ENCODE measurements around the gene TRIM56. TPM values are rescaled to one million over a fixed set of nuclear protein-coding genes. Genes with fewer than 3 reads are reported as not detected.

TRIM56 gene
- total and polyA plus RNA-seq, 2 of the 13 experiments (the other 11 are each of a cell fraction or from before 2014, with no cell fraction given), result 3.2 to 7.1 TPM

DNA sequence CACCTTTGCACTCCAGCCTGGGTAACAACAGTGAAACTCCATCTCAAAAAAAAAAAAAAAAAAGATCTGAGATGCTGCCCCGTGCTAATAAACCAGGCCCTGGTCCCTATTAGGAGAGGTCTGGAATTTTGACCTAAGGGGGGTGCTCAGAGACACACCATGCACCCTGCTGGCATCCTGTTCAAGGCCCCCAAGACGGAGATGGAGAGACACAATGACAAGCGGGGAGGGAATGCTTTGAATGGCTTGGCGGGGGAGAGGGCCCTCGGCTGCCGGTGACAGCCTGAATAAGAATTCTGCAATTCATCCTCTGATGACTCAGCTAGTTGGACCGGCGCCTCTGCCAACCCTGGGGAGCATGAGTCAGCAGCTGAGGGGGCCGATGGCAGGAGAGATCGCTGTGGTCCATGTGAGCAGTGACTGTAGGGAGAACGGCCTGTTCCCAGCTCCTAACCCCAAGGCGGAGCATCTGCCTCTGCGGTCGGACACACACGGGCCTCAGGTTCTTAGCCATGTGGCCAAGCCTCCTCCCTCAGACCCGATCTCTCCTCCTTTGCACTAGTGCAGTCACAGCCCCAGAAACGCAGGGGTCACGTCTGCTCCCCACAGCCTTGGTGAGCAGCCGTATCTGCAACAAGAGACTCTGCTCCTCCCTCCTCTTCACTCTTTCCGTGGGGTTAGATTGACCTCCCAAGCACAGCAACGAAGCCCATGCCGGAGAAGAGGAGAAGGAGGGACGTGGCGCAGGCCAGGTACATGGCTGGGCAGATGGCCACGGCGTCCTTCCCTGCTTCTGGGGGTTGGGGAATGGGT is 14.9 kb downstream of the TRIM56 start (continued):
- TF ChIP-seq, protein P1, sequence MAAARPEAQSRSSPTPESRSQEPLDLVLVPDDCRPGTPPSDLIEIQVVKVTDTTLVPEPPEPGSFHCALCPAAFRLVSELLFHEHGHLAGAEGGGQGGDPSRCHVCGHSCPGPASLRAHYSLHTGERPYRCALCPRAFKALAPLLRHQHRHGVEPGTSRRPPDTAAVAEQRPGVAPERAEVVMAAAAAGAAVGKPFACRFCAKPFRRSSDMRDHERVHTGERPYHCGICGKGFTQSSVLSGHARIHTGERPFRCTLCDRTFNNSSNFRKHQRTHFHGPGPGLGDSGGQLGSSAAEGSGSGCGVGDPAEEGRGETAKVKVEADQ (CRISPR knock-in tag; IDR thresholded peaks at IDR 0.05; ENCODE audit: borderline replicate concordance), result no peak
- TF ChIP-seq ZNF569 (CRISPR knock-in tag; IDR thresholded peaks at IDR 0.05; ENCODE audit: borderline replicate concordance) (no peak), ZKSCAN5 (CRISPR knock-in tag; IDR thresholded peaks at IDR 0.05) (no peak), ZNF20 (CRISPR knock-in tag; IDR thresholded peaks at IDR 0.05) (no peak), ZNF710 (CRISPR knock-in tag; IDR thresholded peaks at IDR 0.05; ENCODE audit: borderline replicate concordance) (peak; percentile 30; the same call in 1 of the 2 replicates), SRSF4 (IDR thresholded peaks at IDR 0.05; ENCODE audit: low read depth, low read length, poor library complexity, severe bottlenecking) (no peak), SMARCC2 (IDR thresholded peaks at IDR 0.05) (no peak), ZNF562 (CRISPR knock-in tag; IDR thresholded peaks at IDR 0.05; ENCODE audit: borderline replicate concordance) (no peak), FOXO4 (CRISPR knock-in tag; conservative IDR thresholded peaks at IDR 0.05) (no peak), ZBTB46 (CRISPR knock-in tag; IDR thresholded peaks at IDR 0.05; ENCODE audit: borderline replicate concordance) (no peak), ZIK1 (CRISPR knock-in tag; IDR thresholded peaks at IDR 0.05; ENCODE audit: borderline replicate concordance, low read depth) (no peak), CBX2 (IDR thresholded peaks at IDR 0.05; ENCODE audit: low read depth, low read length) (no peak), CBX2 (CRISPR knock-in tag; IDR thresholded peaks at IDR 0.05; ENCODE audit: low read depth) (no peak), THAP11 (CRISPR knock-in tag; IDR thresholded peaks at IDR 0.05) (peak; percentile 65; the same call in 1 of the 2 replicates), AGO2 (optimal IDR thresholded peaks at IDR 0.05; ENCODE audit: low read depth, low read length) (no peak), ZXDC (CRISPR knock-in tag; IDR thresholded peaks at IDR 0.05) (no peak; the same call in 1 of the 2 replicates), EZH2 (conservative IDR thresholded peaks at IDR 0.05; ENCODE audit: low read depth, low read length) (no peak), ZNF513 (CRISPR knock-in tag; conservative IDR thresholded peaks at IDR 0.05) (no peak)
